ENCODE data around the gene MRPS34. TPM values are rescaled to one million over a fixed set of nuclear protein-coding genes. Genes with fewer than 3 reads are reported as not detected.

The MRPS34 gene
- total and polyA plus RNA-seq, 9 of the 15 experiments (the other 6 are each of a cell fraction or from before 2014, with no cell fraction given) = 5.2 to 334 (median 92.8) TPM

DNA sequence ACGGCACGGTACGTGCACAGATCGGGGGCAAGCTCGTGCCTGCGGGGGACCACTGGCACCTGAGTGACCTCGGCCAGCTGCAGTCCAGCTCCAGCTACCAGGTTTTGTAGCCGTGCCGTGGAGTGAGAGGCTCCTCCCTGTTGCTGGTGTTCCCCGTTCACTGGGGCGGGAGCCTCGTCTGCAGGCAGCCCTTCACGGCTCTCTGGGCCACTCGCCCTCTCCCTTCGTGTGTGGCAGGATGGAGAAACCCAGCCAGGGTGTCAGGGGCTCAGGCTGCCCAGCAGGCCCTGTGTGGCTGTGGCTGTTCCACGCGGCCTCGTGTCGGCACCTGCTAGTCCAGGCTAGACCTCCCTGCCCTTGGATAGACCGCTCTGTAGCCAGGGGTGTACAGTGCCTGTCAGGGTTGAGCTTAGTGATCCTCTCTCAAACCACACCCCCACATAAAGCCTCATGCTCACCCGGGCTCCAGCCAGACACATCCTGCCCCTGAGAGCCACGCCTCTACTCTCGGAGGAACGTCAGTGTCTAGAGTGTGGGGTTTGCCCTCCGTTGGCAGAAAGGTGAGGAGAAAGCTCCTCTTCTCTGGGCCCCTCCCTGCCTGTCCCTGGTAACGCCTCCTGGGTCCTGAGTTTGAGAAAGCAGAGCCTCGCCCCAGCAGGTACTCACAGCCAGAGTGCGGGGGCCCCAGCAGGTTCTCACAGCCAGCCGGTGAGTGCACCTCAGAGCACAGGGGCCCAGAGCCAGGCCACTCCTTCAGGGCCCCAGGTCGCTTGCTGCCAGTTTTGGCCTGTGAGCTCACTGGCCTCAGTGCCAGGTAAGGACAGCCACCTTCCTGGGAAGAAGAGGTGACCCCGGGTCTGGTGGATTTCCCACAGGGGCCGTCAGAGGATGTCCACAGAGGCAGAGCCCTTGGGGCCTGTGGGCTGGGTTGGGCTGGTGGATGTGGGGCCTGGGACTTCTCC, 29.3 kb downstream of the MRPS34 start (continued):
- no peak for TF ChIP-seq ZNF518B (CRISPR knock-in tag; IDR thresholded peaks at IDR 0.05)
- TF ChIP-seq ZNF408 (CRISPR knock-in tag; IDR thresholded peaks at IDR 0.05; ENCODE audit: low read depth) = no peak
- TF ChIP-seq FIP1L1 (IDR thresholded peaks at IDR 0.05; ENCODE audit: low read depth, low read length, poor library complexity, severe bottlenecking) = no peak
- TF ChIP-seq RHOXF2B (CRISPR knock-in tag; conservative IDR thresholded peaks at IDR 0.05) = no peak
- no peak for TF ChIP-seq ZNF239 (CRISPR knock-in tag; IDR thresholded peaks at IDR 0.05)
- no peak for TF ChIP-seq KLF10 (CRISPR knock-in tag; IDR thresholded peaks at IDR 0.05)
- TF ChIP-seq, protein P1, sequence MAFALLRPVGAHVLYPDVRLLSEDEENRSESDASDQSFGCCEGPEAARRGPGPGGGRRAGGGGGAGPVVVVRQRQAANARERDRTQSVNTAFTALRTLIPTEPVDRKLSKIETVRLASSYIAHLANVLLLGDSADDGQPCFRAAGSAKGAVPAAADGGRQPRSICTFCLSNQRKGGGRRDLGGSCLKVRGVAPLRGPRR (CRISPR knock-in tag; IDR thresholded peaks at IDR 0.05) = no peak
- TF ChIP-seq, protein P2, sequence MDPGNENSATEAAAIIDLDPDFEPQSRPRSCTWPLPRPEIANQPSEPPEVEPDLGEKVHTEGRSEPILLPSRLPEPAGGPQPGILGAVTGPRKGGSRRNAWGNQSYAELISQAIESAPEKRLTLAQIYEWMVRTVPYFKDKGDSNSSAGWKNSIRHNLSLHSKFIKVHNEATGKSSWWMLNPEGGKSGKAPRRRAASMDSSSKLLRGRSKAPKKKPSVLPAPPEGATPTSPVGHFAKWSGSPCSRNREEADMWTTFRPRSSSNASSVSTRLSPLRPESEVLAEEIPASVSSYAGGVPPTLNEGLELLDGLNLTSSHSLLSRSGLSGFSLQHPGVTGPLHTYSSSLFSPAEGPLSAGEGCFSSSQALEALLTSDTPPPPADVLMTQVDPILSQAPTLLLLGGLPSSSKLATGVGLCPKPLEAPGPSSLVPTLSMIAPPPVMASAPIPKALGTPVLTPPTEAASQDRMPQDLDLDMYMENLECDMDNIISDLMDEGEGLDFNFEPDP (CRISPR knock-in tag; IDR thresholded peaks at IDR 0.05) = no peak
- no peak for TF ChIP-seq ZNF212 (CRISPR knock-in tag; IDR thresholded peaks at IDR 0.05)
- no peak for TF ChIP-seq CTBP1 (IDR thresholded peaks at IDR 0.05; ENCODE audit: borderline replicate concordance)
